ENCODE measurements around the gene APCDD1.

- TF ChIP-seq GATA2 (IDR thresholded peaks at IDR 0.05; ENCODE audit: low read depth, low read length) (no peak), GATA3 (IDR thresholded peaks at IDR 0.05; ENCODE audit: low read depth, low read length) (no peak)
These were observed 8.2 kb downstream of the APCDD1 start for GRCh38 chr18:10462597-10462996.

All from SH-SY5Y (cell line).